ENCODE results near the gene SHPK.

SHPK gene

GRCh38 chr17:3639981-3640596 lies 4.0 kb upstream of the SHPK start:
- H3K79me2 ChIP-seq (ENCODE audit: low read length), result no peaks in the 10 kb centered on the region
- TF ChIP-seq EZH2phosphoT487 (IDR thresholded peaks at IDR 0.05; ENCODE audit: low read depth) (no peak), CTCF (IDR thresholded peaks at IDR 0.05; ENCODE audit: low read depth, low read length) (no peak)
- no peaks in the 10 kb centered on the region for H3K27me3 ChIP-seq (ENCODE audit: low read depth, low read length)
- H2AFZ ChIP-seq (ENCODE audit: low read depth, low read length), result no peak overlapping the region
- H3K36me3 ChIP-seq (replicated peaks; ENCODE audit: low read depth, low read length), result no peaks in the 10 kb centered on the region
- peak overlapping the region; percentile 9; the same call in 1 of the 2 replicates for H3K4me2 ChIP-seq (ENCODE audit: low read length)
- no peaks in the 10 kb centered on the region for H4K20me1 ChIP-seq (ENCODE audit: insufficient read depth, low read length)
- no peaks in the 10 kb centered on the region for H3K9me3 ChIP-seq (ENCODE audit: insufficient read depth, low read length)
- H3K27ac ChIP-seq (ENCODE audit: low read length), result no peak overlapping the region
- no peak overlapping the region for H3K4me3 ChIP-seq (ENCODE audit: low read length)
- H3K4me1 ChIP-seq (ENCODE audit: low read length), result peaks cover 8% of the 10 kb centered on the region
- H3K9ac ChIP-seq (ENCODE audit: low read length), result no peak overlapping the region

GRCh38 chr17:3636908-3637373 lies 891 bp upstream of the SHPK start:
- Histone ChIP-seq H3K79me2 (ENCODE audit: low read length) (no peaks in the 10 kb centered on the region), H3K36me3 (replicated peaks; ENCODE audit: low read depth, low read length) (no peaks in the 10 kb centered on the region), H2AFZ (ENCODE audit: low read depth, low read length) (peak overlapping the region; percentile 71; the same call in 1 of the 2 replicates), H3K9me3 (ENCODE audit: insufficient read depth, low read length) (no peaks in the 10 kb centered on the region), H3K27me3 (ENCODE audit: low read depth, low read length) (no peaks in the 10 kb centered on the region), H3K4me3 (ENCODE audit: low read length) (peak overlapping the region; percentile 86), H3K27ac (ENCODE audit: low read length) (no peak overlapping the region), H3K4me2 (ENCODE audit: low read length) (peak overlapping the region; percentile 86), H3K4me1 (ENCODE audit: low read length) (peaks cover 8% of the 10 kb centered on the region), H3K9ac (ENCODE audit: low read length) (peak overlapping the region; percentile 83), H4K20me1 (ENCODE audit: insufficient read depth, low read length) (no peaks in the 10 kb centered on the region)
- TF ChIP-seq EZH2phosphoT487 (IDR thresholded peaks at IDR 0.05; ENCODE audit: low read depth), result no peak
- no peak for TF ChIP-seq CTCF (IDR thresholded peaks at IDR 0.05; ENCODE audit: low read depth, low read length)

GRCh38 chr17:3635474-3636153 lies 436 bp downstream of the SHPK start:
- no peaks in the 10 kb centered on the region for H3K79me2 ChIP-seq (ENCODE audit: low read length)
- no peaks in the 10 kb centered on the region for H4K20me1 ChIP-seq (ENCODE audit: insufficient read depth, low read length)
- H3K4me1 ChIP-seq (ENCODE audit: low read length), result peaks cover 8% of the 10 kb centered on the region
- H3K9ac ChIP-seq (ENCODE audit: low read length), result peak overlapping the region; percentile 74
- peak overlapping the region; percentile 90 for H3K4me2 ChIP-seq (ENCODE audit: low read length)
- H2AFZ ChIP-seq (ENCODE audit: low read depth, low read length), result peak overlapping the region; percentile 19; the same call in 1 of the 2 replicates
- H3K36me3 ChIP-seq (replicated peaks; ENCODE audit: low read depth, low read length), result no peaks in the 10 kb centered on the region
- H3K9me3 ChIP-seq (ENCODE audit: insufficient read depth, low read length), result no peaks in the 10 kb centered on the region
- H3K27me3 ChIP-seq (ENCODE audit: low read depth, low read length), result no peaks in the 10 kb centered on the region
- no peak overlapping the region for H3K27ac ChIP-seq (ENCODE audit: low read length)
- TF ChIP-seq CTCF (IDR thresholded peaks at IDR 0.05; ENCODE audit: low read depth, low read length) (no peak), EZH2phosphoT487 (IDR thresholded peaks at IDR 0.05; ENCODE audit: low read depth) (no peak)
- peak overlapping the region; percentile 86 for H3K4me3 ChIP-seq (ENCODE audit: low read length)

GRCh38 chr17:3632287-3632686 lies 3.8 kb downstream of the SHPK start:
- Histone ChIP-seq H4K20me1 (ENCODE audit: insufficient read depth, low read length) (no peaks in the 10 kb centered on the region), H3K4me3 (ENCODE audit: low read length) (no peak overlapping the region), H3K4me2 (ENCODE audit: low read length) (no peak overlapping the region), H3K9me3 (ENCODE audit: insufficient read depth, low read length) (no peaks in the 10 kb centered on the region), H3K27me3 (ENCODE audit: low read depth, low read length) (no peaks in the 10 kb centered on the region), H2AFZ (ENCODE audit: low read depth, low read length) (no peak overlapping the region), H3K9ac (ENCODE audit: low read length) (no peak overlapping the region), H3K27ac (ENCODE audit: low read length) (no peak overlapping the region), H3K79me2 (ENCODE audit: low read length) (no peaks in the 10 kb centered on the region), H3K36me3 (replicated peaks; ENCODE audit: low read depth, low read length) (no peaks in the 10 kb centered on the region), H3K4me1 (ENCODE audit: low read length) (no peaks in the 10 kb centered on the region)
- no peak for TF ChIP-seq EZH2phosphoT487 (IDR thresholded peaks at IDR 0.05; ENCODE audit: low read depth)
- TF ChIP-seq CTCF (IDR thresholded peaks at IDR 0.05; ENCODE audit: low read depth, low read length), result no peak

Measured in OCI-LY3 (cell line).